Panc1 (cell line): ENCODE results near the gene KAT6B. TPM values are rescaled to one million over a fixed set of nuclear protein-coding genes. Genes with fewer than 3 reads are reported as not detected.

Source experiments
- ATAC-seq: fragments of 200-7000 bp; cut with Tn5 transposase; 2 replicates; pipeline ENCODE4 v1.9.1; 2020; ENCODE audit warnings: mild to moderate bottlenecking, moderate library complexity
- BruUV-seq: library from RNA; stranded (reverse); fragments of 400-500 nt; replicated peaks from 2 replicates; lab custom pipeline; 2021; lab: Mats Ljungman, UMichigan
- CTCF ChIA-PET: fragments of 300-600 bp; sonication (Branson Sonifier 250); formaldehyde crosslinking; loops from one replicate; lab custom pipeline; 2022; ENCODE audit warnings: antibody characterized with exemption; lab: Charles Lee
- POLR2A ChIA-PET: fragments of 300-600 bp; sonication (Branson Sonifier 250); formaldehyde crosslinking; loops from one replicate; lab custom pipeline; 2022; ENCODE audit warnings: antibody characterized with exemption; lab: Charles Lee
- DNase-seq: peaks from one replicate; pipeline ENCODE4 v3.0.0-alpha.2; 2010; ENCODE audit warnings: low read depth, low spot score
- H3K27ac ChIP-seq: 2 replicates; pipeline ENCODE4 v1.5.1; 2011; ENCODE audit warnings: mild to moderate bottlenecking, low read length, inconsistent platforms
- H3K27me3 ChIP-seq: fragments of 200-500 bp; sonication (Bioruptor generic); 2 replicates; pipeline ENCODE4 v1.6.0; 2014; ENCODE audit warnings: low read length, inconsistent platforms; ENCODE audit not compliant: control insufficient read depth, insufficient read depth
- H3K36me3 ChIP-seq: fragments of 200-500 bp; sonication (Bioruptor generic); 2 replicates; pipeline ENCODE4 v1.5.1; 2014; ENCODE audit warnings: inconsistent platforms, mild to moderate bottlenecking, low read length, moderate library complexity; ENCODE audit not compliant: control insufficient read depth, insufficient read depth
- H3K4me1 ChIP-seq: 2 replicates; pipeline ENCODE4 v1.5.1; 2011; ENCODE audit warnings: inconsistent platforms, mild to moderate bottlenecking, low read length, moderate library complexity; ENCODE audit not compliant: control insufficient read depth, insufficient read depth
- H3K4me3 ChIP-seq, 2 experiments: 2 replicates each; pipeline ENCODE4 v1.5.1; 2011 to 2012; ENCODE audit warnings: low read depth in 2 of 2, low read length in 2 of 2, mild to moderate bottlenecking in 2 of 2, inconsistent platforms in 1 of 2, moderate library complexity in 1 of 2
- H3K9me3 ChIP-seq: fragments of 200-500 bp; sonication (Bioruptor generic); 2 replicates; pipeline ENCODE4 v1.5.1; 2014; ENCODE audit warnings: low read depth, mild to moderate bottlenecking, inconsistent platforms, low read length, moderate library complexity; ENCODE audit not compliant: control insufficient read depth, insufficient read depth
- POLR2AphosphoS5 ChIP-seq: IDR thresholded peaks from 2 replicates; pipeline ENCODE4 v1.6.1; 2012; ENCODE audit warnings: mild to moderate bottlenecking, low read depth, low read length, moderate library complexity
- SIN3A ChIP-seq: IDR thresholded peaks from 2 replicates; pipeline ENCODE4 v1.6.1; 2012; ENCODE audit warnings: low read depth, mild to moderate bottlenecking, low read length, moderate library complexity, borderline replicate concordance; ENCODE audit not compliant: insufficient read depth
- TCF7L2 ChIP-seq: IDR thresholded peaks from 2 replicates; pipeline ENCODE4 v1.6.1; 2011; ENCODE audit warnings: mild to moderate bottlenecking, low read depth, low read length, inconsistent platforms
- in situ Hi-C: cut with HindIII; loops from 2 replicates; pipeline ENCODE4 v1.10.0; 2016; ENCODE audit warnings: low sequenced_read_pairs, low pct_unique_long_range_greater_than_20kb
- intact Hi-C: fragments of 100-400 bp; cut with micrococcal nuclease; formaldehyde crosslinking; loops from one replicate; pipeline ENCODE4 v1.10.0; 2022; ENCODE audit not compliant: unreplicated experiment
- total RNA-seq: library from RNA; stranded (reverse); gene quantifications from one replicate; pipeline ENCODE4 v1.2.1, GENCODE V29; 2021; ENCODE audit not compliant: unreplicated experiment
- TF ChIP-seq, protein P1 (sequence below), 2 experiments: IDR thresholded peaks; 2 replicates each; pipeline ENCODE4 v1.6.1; 2011 to 2012; ENCODE audit warnings: low read depth in 2 of 2, control low read depth in 1 of 2, low read length in 1 of 2, mild to moderate bottlenecking in 1 of 2, moderate library complexity in 1 of 2; ENCODE audit not compliant: insufficient read depth in 1 of 2
- TF ChIP-seq, protein P2 (sequence below): fragments of 450-650 bp; IDR thresholded peaks from 2 replicates; pipeline ENCODE4 v1.5.1; 2017; ENCODE audit warnings: mild to moderate bottlenecking

Gene KAT6B
- total RNA-seq, 1 experiment from 2014 or later = 31.1 TPM

DNA sequence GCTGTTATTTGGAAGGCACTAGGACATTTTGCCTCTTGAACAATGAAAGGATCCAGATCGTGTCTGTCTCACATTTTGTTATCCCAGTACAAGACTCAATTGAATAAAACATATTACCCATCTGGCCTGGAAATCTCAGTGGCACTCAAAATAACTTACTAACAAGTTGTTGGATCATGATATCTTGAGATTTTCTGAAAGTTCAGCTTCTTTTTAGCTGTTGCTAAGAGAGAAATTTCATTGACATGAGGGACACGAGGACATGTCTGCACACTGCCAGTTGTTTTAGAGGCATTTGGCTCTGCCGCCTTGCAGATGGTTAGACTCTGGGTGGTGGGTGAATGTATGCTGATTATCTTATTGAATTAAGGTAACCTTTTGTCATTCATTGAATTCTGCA is 41.0 kb downstream of the KAT6B start:
- no peaks in the 10 kb centered on the region for H3K4me1 ChIP-seq
- BruUV-seq = no TSS peak

DNA sequence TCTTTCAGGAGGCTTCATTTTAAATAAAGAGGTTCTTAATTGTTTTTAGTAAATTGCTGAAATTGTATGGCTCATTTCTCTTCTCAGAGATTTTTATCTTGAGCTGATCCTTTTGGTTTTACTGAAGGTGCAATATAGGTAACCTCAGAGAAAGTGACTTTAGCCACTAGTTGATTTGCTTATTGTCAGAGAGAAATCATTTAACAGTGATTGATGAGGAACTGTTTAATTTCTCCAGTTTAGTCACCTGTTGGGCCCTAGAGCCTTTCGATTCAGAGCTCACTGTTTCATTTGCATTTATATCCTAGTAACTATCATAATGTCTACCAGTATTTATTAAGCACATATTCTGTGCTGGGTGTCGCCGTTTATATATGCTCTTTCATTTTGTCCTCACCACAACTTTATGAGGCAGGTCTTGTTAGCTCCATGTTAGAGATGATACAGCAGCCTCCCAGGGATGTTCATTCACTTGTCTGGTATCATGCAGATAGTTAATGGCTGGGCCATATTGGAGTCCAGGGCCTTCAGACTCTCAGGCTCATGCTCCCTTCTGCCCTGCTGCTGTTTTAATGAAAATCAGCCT is 42.1 kb downstream of the KAT6B start:
- Histone ChIP-seq H3K27ac (no peak overlapping the region), H3K4me3 (no peak overlapping the region), H3K36me3 (no peaks in the 10 kb centered on the region), H3K27me3 (no peaks in the 10 kb centered on the region), H3K9me3 (no peaks in the 10 kb centered on the region), H3K4me1 (no peaks in the 10 kb centered on the region)
- DNase-seq (no peak), ATAC-seq (no peak)
- CTCF ChIA-PET = no interaction called here
- POLR2A ChIA-PET = no interaction called here
- intact Hi-C loops (no loop called here), in situ Hi-C loops (no loop called here)
- TF ChIP-seq TCF7L2 = no peak
- no TSS peak for BruUV-seq

More for the DNA sequence above, 41.0 kb downstream of the KAT6B start:
- CTCF ChIA-PET = no interaction called here
- ATAC-seq (no peak), DNase-seq (no peak)
- POLR2A ChIA-PET = no interaction called here
- H3K27ac ChIP-seq = no peak overlapping the region
- TF ChIP-seq, protein P1, sequence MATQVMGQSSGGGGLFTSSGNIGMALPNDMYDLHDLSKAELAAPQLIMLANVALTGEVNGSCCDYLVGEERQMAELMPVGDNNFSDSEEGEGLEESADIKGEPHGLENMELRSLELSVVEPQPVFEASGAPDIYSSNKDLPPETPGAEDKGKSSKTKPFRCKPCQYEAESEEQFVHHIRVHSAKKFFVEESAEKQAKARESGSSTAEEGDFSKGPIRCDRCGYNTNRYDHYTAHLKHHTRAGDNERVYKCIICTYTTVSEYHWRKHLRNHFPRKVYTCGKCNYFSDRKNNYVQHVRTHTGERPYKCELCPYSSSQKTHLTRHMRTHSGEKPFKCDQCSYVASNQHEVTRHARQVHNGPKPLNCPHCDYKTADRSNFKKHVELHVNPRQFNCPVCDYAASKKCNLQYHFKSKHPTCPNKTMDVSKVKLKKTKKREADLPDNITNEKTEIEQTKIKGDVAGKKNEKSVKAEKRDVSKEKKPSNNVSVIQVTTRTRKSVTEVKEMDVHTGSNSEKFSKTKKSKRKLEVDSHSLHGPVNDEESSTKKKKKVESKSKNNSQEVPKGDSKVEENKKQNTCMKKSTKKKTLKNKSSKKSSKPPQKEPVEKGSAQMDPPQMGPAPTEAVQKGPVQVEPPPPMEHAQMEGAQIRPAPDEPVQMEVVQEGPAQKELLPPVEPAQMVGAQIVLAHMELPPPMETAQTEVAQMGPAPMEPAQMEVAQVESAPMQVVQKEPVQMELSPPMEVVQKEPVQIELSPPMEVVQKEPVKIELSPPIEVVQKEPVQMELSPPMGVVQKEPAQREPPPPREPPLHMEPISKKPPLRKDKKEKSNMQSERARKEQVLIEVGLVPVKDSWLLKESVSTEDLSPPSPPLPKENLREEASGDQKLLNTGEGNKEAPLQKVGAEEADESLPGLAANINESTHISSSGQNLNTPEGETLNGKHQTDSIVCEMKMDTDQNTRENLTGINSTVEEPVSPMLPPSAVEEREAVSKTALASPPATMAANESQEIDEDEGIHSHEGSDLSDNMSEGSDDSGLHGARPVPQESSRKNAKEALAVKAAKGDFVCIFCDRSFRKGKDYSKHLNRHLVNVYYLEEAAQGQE (IDR thresholded peaks at IDR 0.05; ENCODE audit: insufficient read depth in 1 of 2, low read depth in 2 of 2, low read length in 1 of 2) = no peak
- TF ChIP-seq TCF7L2 (no peak), SIN3A (no peak), POLR2AphosphoS5 (no peak)
- TF ChIP-seq, protein P2, sequence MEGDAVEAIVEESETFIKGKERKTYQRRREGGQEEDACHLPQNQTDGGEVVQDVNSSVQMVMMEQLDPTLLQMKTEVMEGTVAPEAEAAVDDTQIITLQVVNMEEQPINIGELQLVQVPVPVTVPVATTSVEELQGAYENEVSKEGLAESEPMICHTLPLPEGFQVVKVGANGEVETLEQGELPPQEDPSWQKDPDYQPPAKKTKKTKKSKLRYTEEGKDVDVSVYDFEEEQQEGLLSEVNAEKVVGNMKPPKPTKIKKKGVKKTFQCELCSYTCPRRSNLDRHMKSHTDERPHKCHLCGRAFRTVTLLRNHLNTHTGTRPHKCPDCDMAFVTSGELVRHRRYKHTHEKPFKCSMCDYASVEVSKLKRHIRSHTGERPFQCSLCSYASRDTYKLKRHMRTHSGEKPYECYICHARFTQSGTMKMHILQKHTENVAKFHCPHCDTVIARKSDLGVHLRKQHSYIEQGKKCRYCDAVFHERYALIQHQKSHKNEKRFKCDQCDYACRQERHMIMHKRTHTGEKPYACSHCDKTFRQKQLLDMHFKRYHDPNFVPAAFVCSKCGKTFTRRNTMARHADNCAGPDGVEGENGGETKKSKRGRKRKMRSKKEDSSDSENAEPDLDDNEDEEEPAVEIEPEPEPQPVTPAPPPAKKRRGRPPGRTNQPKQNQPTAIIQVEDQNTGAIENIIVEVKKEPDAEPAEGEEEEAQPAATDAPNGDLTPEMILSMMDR = no peak
- no peak overlapping the region for H3K4me3 ChIP-seq
- H3K36me3 ChIP-seq = no peaks in the 10 kb centered on the region
- intact Hi-C loops (no loop called here), in situ Hi-C loops (no loop called here)
- no peaks in the 10 kb centered on the region for H3K9me3 ChIP-seq
- no peaks in the 10 kb centered on the region for H3K27me3 ChIP-seq

DNA sequence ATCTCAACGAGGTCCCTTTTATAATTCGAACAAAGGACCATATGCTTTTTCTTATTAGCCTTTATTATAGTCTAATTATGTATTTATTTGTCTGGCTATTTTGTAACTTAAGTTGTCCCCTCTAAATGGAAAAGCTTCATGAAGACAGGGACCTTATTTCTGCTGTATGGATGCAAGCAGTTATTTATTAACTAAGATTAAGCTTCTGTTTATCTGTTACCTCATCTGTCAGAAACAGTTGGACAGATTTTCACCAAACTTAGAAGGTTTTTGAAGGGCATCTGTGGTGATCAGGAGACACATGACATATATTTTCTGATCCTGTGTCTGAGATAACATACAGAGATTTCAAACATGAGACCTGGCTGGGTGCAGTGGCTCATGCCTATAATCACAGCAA is 43.2 kb downstream of the KAT6B start:
- DNase-seq (no peak), ATAC-seq (no peak)
- no peak overlapping the region for H3K4me3 ChIP-seq
- no TSS peak for BruUV-seq
- H3K27me3 ChIP-seq = no peaks in the 10 kb centered on the region
- H3K9me3 ChIP-seq = no peaks in the 10 kb centered on the region
- no peak overlapping the region for H3K27ac ChIP-seq
- TF ChIP-seq POLR2AphosphoS5 (no peak), SIN3A (no peak), TCF7L2 (no peak)
- TF ChIP-seq, protein P2 = no peak
- TF ChIP-seq, protein P1 (IDR thresholded peaks at IDR 0.05; ENCODE audit: insufficient read depth in 1 of 2, low read depth in 2 of 2, low read length in 1 of 2) = no peak
- H3K36me3 ChIP-seq = no peaks in the 10 kb centered on the region
- H3K4me1 ChIP-seq = no peaks in the 10 kb centered on the region
- ChIA-PET CTCF (no interaction called here), POLR2A (interaction anchor here (0.7 kb wide), 1 partner anchor 194 kb away, joined by 3 read pairs; no protein-coding TSS in a partner anchor)
- intact Hi-C loops (no loop called here), in situ Hi-C loops (no loop called here)
